WTC11 (cell line): ENCODE measurements around the gene DNAH8.

Experiments used
- FOXJ3 ChIP-seq: sonication (generic); formaldehyde crosslinking; IDR thresholded peaks from 2 replicates; pipeline ENCODE4 v1.9.0; 2021; ENCODE audit warnings: missing genetic modification reagents, mild to moderate bottlenecking, borderline replicate concordance
- FOXP1 ChIP-seq: sonication (generic); formaldehyde crosslinking; IDR thresholded peaks from 2 replicates; pipeline ENCODE4 v1.8.0; 2022; ENCODE audit warnings: missing genetic modification reagents, mild to moderate bottlenecking, moderate library complexity, borderline replicate concordance
- MXD4 ChIP-seq: fragments of 250-450 bp; sonication (Bioruptor Pico); IDR thresholded peaks from 2 replicates; pipeline ENCODE4 v1.8.0; 2021; ENCODE audit warnings: mild to moderate bottlenecking, moderate library complexity, borderline replicate concordance
- NFATC4 ChIP-seq: fragments of 250-450 bp; sonication (Bioruptor Pico); IDR thresholded peaks from 2 replicates; pipeline ENCODE4 v1.9.0; 2021; ENCODE audit warnings: mild to moderate bottlenecking
- SP1 ChIP-seq: sonication (generic); formaldehyde crosslinking; conservative IDR thresholded peaks from 2 replicates; pipeline ENCODE4 v1.8.1; 2022; ENCODE audit warnings: missing genetic modification reagents
- ZNF232 ChIP-seq: sonication (generic); formaldehyde crosslinking; IDR thresholded peaks from 2 replicates; pipeline ENCODE4 v1.8.0; 2022; ENCODE audit warnings: mild to moderate bottlenecking, missing genetic modification reagents
- ZNF396 ChIP-seq: fragments of 250-450 bp; sonication (Bioruptor Pico); IDR thresholded peaks from 2 replicates; pipeline ENCODE4 v1.8.0; 2021; ENCODE audit warnings: mild to moderate bottlenecking, moderate library complexity, borderline replicate concordance
- ZNF423 ChIP-seq: fragments of 250-450 bp; sonication (Bioruptor Pico); IDR thresholded peaks from 2 replicates; pipeline ENCODE4 v2.1.2; 2022; ENCODE audit warnings: mild to moderate bottlenecking, moderate library complexity
- TF ChIP-seq, protein P1 (sequence below): sonication (generic); formaldehyde crosslinking; IDR thresholded peaks from 2 replicates; pipeline ENCODE4 v1.8.1; 2022; ENCODE audit warnings: low read depth, missing genetic modification reagents, borderline replicate concordance
- TF ChIP-seq, protein P2 (sequence below): fragments of 200-600 bp; IDR thresholded peaks from 2 replicates; pipeline ENCODE4 v1.8.0; 2022; ENCODE audit warnings: antibody characterized with exemption
- TF ChIP-seq, protein P3 (sequence below): sonication (generic); formaldehyde crosslinking; IDR thresholded peaks from 2 replicates; pipeline ENCODE4 v1.8.1; 2023; ENCODE audit warnings: mild to moderate bottlenecking, missing genetic modification reagents
- TF ChIP-seq, protein P4 (sequence below): fragments of 250-450 bp; sonication (Bioruptor Pico); IDR thresholded peaks from 2 replicates; pipeline ENCODE4 v1.9.0; 2021; ENCODE audit warnings: mild to moderate bottlenecking

DNA sequence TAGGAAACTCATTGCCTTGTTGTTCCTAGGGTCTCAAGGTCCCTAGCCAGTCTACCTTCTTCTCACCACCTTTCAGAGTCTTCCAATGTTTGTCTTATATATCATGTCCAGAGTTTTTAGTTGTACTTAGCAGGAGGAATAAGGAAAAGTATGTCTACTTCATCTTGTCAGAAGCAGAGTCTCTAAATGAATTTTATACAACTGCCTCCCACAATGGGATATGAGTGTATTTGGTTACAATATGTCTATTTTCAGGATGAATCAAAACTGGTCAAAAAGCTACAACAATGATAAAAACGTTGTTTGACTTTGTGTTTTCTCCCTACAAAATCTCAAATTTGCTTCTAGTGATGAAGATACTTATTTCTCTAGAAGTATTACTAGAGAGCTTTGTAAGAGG, 19.2 kb upstream of the DNAH8 start:
- TF ChIP-seq, protein P1, sequence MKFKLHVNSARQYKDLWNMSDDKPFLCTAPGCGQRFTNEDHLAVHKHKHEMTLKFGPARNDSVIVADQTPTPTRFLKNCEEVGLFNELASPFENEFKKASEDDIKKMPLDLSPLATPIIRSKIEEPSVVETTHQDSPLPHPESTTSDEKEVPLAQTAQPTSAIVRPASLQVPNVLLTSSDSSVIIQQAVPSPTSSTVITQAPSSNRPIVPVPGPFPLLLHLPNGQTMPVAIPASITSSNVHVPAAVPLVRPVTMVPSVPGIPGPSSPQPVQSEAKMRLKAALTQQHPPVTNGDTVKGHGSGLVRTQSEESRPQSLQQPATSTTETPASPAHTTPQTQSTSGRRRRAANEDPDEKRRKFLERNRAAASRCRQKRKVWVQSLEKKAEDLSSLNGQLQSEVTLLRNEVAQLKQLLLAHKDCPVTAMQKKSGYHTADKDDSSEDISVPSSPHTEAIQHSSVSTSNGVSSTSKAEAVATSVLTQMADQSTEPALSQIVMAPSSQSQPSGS (CRISPR knock-in tag), result no peak
- TF ChIP-seq, protein P2, sequence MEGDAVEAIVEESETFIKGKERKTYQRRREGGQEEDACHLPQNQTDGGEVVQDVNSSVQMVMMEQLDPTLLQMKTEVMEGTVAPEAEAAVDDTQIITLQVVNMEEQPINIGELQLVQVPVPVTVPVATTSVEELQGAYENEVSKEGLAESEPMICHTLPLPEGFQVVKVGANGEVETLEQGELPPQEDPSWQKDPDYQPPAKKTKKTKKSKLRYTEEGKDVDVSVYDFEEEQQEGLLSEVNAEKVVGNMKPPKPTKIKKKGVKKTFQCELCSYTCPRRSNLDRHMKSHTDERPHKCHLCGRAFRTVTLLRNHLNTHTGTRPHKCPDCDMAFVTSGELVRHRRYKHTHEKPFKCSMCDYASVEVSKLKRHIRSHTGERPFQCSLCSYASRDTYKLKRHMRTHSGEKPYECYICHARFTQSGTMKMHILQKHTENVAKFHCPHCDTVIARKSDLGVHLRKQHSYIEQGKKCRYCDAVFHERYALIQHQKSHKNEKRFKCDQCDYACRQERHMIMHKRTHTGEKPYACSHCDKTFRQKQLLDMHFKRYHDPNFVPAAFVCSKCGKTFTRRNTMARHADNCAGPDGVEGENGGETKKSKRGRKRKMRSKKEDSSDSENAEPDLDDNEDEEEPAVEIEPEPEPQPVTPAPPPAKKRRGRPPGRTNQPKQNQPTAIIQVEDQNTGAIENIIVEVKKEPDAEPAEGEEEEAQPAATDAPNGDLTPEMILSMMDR, result no peak
- TF ChIP-seq, protein P3, sequence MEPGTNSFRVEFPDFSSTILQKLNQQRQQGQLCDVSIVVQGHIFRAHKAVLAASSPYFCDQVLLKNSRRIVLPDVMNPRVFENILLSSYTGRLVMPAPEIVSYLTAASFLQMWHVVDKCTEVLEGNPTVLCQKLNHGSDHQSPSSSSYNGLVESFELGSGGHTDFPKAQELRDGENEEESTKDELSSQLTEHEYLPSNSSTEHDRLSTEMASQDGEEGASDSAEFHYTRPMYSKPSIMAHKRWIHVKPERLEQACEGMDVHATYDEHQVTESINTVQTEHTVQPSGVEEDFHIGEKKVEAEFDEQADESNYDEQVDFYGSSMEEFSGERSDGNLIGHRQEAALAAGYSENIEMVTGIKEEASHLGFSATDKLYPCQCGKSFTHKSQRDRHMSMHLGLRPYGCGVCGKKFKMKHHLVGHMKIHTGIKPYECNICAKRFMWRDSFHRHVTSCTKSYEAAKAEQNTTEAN (CRISPR knock-in tag), result no peak
- no peak for TF ChIP-seq NFATC4
- TF ChIP-seq ZNF423 (CRISPR knock-in tag), result no peak
- TF ChIP-seq ZNF396 (CRISPR knock-in tag), result no peak
- no peak for TF ChIP-seq MXD4 (CRISPR knock-in tag)
- TF ChIP-seq, protein P4, sequence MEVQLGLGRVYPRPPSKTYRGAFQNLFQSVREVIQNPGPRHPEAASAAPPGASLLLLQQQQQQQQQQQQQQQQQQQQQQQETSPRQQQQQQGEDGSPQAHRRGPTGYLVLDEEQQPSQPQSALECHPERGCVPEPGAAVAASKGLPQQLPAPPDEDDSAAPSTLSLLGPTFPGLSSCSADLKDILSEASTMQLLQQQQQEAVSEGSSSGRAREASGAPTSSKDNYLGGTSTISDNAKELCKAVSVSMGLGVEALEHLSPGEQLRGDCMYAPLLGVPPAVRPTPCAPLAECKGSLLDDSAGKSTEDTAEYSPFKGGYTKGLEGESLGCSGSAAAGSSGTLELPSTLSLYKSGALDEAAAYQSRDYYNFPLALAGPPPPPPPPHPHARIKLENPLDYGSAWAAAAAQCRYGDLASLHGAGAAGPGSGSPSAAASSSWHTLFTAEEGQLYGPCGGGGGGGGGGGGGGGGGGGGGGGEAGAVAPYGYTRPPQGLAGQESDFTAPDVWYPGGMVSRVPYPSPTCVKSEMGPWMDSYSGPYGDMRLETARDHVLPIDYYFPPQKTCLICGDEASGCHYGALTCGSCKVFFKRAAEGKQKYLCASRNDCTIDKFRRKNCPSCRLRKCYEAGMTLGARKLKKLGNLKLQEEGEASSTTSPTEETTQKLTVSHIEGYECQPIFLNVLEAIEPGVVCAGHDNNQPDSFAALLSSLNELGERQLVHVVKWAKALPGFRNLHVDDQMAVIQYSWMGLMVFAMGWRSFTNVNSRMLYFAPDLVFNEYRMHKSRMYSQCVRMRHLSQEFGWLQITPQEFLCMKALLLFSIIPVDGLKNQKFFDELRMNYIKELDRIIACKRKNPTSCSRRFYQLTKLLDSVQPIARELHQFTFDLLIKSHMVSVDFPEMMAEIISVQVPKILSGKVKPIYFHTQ (CRISPR knock-in tag), result no peak
- no peak for TF ChIP-seq FOXP1
- TF ChIP-seq ZNF232 (CRISPR knock-in tag), result no peak
- TF ChIP-seq FOXJ3 (CRISPR knock-in tag), result no peak
- TF ChIP-seq SP1 (CRISPR knock-in tag), result no peak
